ENCODE results near the gene EP300.

DNA sequence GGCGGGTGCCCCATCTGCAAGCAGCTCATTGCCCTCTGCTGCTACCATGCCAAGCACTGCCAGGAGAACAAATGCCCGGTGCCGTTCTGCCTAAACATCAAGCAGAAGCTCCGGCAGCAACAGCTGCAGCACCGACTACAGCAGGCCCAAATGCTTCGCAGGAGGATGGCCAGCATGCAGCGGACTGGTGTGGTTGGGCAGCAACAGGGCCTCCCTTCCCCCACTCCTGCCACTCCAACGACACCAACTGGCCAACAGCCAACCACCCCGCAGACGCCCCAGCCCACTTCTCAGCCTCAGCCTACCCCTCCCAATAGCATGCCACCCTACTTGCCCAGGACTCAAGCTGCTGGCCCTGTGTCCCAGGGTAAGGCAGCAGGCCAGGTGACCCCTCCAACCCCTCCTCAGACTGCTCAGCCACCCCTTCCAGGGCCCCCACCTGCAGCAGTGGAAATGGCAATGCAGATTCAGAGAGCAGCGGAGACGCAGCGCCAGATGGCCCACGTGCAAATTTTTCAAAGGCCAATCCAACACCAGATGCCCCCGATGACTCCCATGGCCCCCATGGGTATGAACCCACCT lies 84.7 kb downstream of the EP300 start:
- TF ChIP-seq CTCF (IDR thresholded peaks at IDR 0.05) = no peak
- no peak for TF ChIP-seq EZH2 (IDR thresholded peaks at IDR 0.05)
- TF ChIP-seq EZH2phosphoT487 (IDR thresholded peaks at IDR 0.05) = no peak

Data from neural progenitor cell (in vitro differentiated cells).